Skeletal muscle satellite cell (primary cell): ENCODE results near the gene CHD6.

Experiments
- H3K27me3 ChIP-seq: 2 replicates; pipeline ENCODE4 v1.7.0; 2013; ENCODE audit warnings: low read length; ENCODE audit not compliant: control insufficient read depth, insufficient read depth
- H3K36me3 ChIP-seq: 2 replicates; pipeline ENCODE4 v1.7.0; 2013; ENCODE audit warnings: mild to moderate bottlenecking, control low read depth, low read length; ENCODE audit not compliant: insufficient read depth
- H3K4me1 ChIP-seq: 2 replicates; pipeline ENCODE4 v1.7.0; 2013; ENCODE audit warnings: low read length; ENCODE audit not compliant: control insufficient read depth, insufficient read depth
- H3K4me2 ChIP-seq: 2 replicates; pipeline ENCODE4 v1.7.0; 2013; ENCODE audit warnings: mild to moderate bottlenecking, low read length
- H3K4me3 ChIP-seq: 2 replicates; pipeline ENCODE4 v1.7.0; 2013; ENCODE audit warnings: low read length
- H3K9ac ChIP-seq: 2 replicates; pipeline ENCODE4 v1.7.0; 2013; ENCODE audit warnings: mild to moderate bottlenecking, low read depth, low read length, moderate library complexity
- H3K9me3 ChIP-seq: replicated peaks from 2 replicates; pipeline ENCODE4 v1.7.0; 2013; ENCODE audit warnings: mild to moderate bottlenecking, control low read depth, low read length

The CHD6 gene

DNA sequence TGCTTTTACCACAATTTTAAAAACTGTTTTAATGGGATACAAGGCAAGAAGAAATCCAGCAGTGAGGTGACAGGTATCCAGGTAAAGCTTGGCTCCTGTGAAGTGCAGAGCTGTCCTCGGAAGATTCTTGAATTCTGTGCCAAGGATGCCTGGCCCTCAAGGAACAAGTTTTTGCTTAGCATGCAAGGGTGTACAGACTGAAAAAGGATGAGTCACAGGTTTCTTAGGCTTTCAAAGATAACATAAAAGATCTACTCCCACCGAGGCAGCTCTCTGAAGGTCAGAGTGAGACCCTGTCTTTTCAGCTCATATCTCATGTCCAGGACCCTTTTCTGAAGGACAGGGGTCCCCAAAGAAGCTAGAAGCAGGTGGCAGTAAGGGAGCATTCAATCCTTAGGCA, 83.3 kb downstream of the CHD6 start:
- H3K9ac ChIP-seq = no peak overlapping the region

DNA sequence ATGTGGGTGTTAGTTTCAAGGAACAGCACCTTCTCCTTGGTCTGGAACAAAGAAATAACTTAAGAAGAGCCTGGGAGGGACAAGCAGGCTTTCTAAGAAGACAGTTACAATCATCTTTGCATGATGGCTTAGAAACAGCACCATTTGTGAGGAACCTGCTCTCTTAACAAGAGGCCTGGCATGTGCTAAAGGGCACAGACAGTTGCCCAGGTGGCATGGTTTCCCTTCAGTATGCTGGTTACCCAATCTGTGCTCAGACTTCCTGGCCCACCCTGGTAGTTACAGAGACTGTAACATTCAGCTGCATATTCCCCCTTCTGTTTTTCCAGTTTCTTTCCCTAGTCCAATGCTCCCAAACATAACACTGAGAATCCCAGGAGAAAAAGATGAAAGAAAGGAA, 84.0 kb downstream of the CHD6 start:
- no peaks in the 10 kb centered on the region for H3K9me3 ChIP-seq

More for the DNA sequence above, 83.3 kb downstream of the CHD6 start:
- H3K27me3 ChIP-seq = no peaks in the 10 kb centered on the region
- H3K4me3 ChIP-seq = no peak overlapping the region
- no peak overlapping the region for H3K4me2 ChIP-seq
- H3K9me3 ChIP-seq = no peaks in the 10 kb centered on the region
- H3K36me3 ChIP-seq = peaks cover 6% of the 10 kb centered on the region
- peaks cover 8% of the 10 kb centered on the region for H3K4me1 ChIP-seq

DNA sequence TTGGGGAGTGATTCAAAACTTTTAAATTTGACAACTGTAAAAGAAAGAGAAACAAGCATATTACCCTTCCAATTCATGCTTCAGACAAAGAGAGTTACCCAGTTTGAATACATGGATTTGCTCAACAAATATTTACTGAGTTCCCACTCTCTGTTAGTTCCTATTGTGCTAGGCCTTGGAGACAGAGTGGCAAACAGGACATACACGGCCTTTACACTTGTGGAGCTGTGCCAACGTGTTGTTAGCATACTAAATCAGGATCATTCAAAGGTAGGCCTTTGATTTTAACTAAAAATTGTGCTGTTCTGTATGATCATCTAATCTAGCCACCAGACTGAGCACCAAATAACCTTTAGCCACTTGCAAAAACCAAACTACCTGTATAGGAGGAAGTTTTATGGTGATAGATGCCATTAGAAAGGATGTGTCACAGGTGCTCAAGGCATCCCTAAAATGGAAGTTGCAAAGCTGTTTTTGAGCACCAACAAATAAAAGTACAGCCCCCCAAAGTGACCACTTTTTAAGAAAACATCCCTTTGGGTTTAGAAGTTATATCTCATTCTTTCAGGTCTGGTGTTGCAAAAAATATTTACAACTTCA, 84.5 kb downstream of the CHD6 start:
- H3K4me1 ChIP-seq = peaks cover 8% of the 10 kb centered on the region
- H3K36me3 ChIP-seq = peaks cover 6% of the 10 kb centered on the region
- H3K27me3 ChIP-seq = no peaks in the 10 kb centered on the region
- H3K4me2 ChIP-seq = no peak overlapping the region
- H3K9ac ChIP-seq = no peak overlapping the region
- H3K9me3 ChIP-seq = no peaks in the 10 kb centered on the region
- H3K4me3 ChIP-seq = no peak overlapping the region

More for the DNA sequence above, 84.0 kb downstream of the CHD6 start:
- Histone ChIP-seq H3K36me3 (peaks cover 6% of the 10 kb centered on the region), H3K9ac (no peak overlapping the region), H3K27me3 (no peaks in the 10 kb centered on the region), H3K4me1 (peaks cover 8% of the 10 kb centered on the region), H3K4me2 (no peak overlapping the region), H3K4me3 (no peak overlapping the region)

DNA sequence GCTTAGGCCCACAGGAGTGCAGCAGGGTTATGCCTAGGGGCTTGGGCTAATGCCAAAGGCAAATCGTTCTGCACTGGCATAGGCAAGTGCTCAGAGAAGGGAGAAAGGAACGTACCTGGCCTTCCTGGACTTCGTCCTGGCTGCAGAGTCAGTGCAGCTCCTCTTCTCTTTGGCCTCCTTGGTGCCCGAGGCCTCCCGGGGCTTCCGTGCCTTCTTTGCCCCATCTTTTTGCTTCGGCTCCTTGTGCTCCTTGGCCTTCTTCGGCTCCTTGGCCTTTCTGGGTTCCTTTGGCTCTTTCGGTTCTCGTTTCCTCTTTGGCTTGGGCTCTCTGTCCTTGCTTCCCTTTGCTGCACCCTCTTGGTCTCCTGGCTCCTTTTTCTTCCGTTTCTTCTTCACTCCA, 85.2 kb downstream of the CHD6 start:
- Histone ChIP-seq H3K9ac (no peak overlapping the region), H3K4me3 (no peak overlapping the region), H3K27me3 (no peaks in the 10 kb centered on the region), H3K4me2 (no peak overlapping the region), H3K4me1 (peaks cover 8% of the 10 kb centered on the region), H3K9me3 (no peaks in the 10 kb centered on the region), H3K36me3 (peaks cover 6% of the 10 kb centered on the region)

DNA sequence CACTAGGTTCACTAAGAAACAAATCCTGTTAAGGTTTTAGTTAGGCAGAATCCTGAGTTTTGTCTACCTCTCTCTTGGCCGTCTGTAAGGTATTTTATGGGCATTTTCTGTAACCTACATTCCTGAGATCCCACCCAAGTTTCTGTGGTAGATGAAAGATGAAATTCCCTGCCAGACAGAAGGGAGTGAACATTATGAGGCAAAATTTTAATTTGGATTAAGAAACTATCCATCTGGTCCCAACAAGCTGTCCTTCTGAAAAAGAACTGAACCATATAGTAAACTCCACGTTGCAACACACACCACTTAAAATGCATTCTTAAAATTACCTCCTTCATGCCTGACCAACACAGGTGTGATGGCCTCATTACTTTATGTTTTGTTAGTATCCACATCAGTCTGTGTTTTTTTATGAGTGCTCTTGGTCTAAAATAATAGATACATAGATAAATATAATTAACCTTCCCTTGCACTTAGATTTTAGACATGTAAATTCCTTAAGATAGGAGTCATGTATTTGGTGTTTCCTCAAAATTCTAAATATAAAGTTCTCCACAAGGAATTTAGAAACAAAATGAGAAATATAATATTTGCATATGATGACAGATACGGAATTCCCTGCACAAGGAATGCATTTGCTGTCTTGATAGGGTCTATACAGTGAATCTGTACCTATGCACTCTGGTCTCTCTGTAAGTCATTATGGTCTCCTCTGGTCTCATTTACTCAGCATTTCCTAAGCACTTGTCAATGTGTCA, 86.5 kb downstream of the CHD6 start:
- H3K36me3 ChIP-seq = peaks cover 6% of the 10 kb centered on the region
- no peak overlapping the region for H3K4me2 ChIP-seq
- H3K4me1 ChIP-seq = peaks cover 8% of the 10 kb centered on the region
- H3K27me3 ChIP-seq = no peaks in the 10 kb centered on the region
- H3K9me3 ChIP-seq = no peaks in the 10 kb centered on the region
- no peak overlapping the region for H3K4me3 ChIP-seq
- H3K9ac ChIP-seq = no peak overlapping the region

DNA sequence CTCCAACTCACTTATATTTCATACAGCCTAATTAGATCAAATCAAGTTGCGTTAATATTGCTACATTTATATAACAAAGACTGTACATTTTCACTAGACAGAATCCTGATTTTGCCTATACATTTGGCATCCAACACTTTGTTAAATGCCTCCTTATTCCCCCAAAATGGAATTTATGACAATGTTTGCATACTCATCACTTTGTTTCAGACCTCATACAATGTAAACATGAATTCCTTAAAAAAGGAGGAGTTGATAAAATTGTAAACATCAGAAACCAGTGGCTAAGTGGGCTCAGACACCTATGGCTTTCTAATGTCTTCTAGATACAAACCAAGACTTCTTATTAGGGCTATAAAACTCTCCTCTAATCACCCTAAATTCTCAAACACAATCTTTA, 87.3 kb downstream of the CHD6 start:
- Histone ChIP-seq H3K4me1 (peaks cover 9% of the 10 kb centered on the region), H3K9me3 (no peaks in the 10 kb centered on the region), H3K9ac (no peak overlapping the region), H3K27me3 (no peaks in the 10 kb centered on the region), H3K4me2 (no peak overlapping the region), H3K36me3 (peaks cover 6% of the 10 kb centered on the region), H3K4me3 (no peak overlapping the region)

DNA sequence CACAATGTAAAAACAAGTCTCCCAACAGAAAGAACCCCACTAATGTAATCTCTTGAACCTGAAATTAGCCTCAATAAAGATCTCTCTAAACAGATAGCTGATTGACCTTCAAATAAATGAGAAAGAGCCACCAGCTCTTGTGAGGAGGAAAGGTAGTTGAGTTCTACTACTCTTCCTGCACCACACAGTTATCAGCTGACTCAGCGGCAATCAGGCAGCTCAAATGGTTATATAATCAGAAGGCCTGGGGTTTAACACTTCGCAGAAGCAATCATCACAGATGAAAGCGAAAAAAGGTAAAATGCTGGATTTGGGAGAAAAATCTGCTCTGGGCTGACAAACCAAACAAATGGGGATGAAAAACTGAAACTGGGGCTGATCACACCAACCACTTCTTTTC, 91.8 kb downstream of the CHD6 start:
- no peak overlapping the region for H3K4me2 ChIP-seq
- no peaks in the 10 kb centered on the region for H3K9me3 ChIP-seq
- H3K4me3 ChIP-seq = no peak overlapping the region
- no peaks in the 10 kb centered on the region for H3K36me3 ChIP-seq
- no peaks in the 10 kb centered on the region for H3K27me3 ChIP-seq
- H3K4me1 ChIP-seq = peaks cover 14% of the 10 kb centered on the region
- H3K9ac ChIP-seq = no peak overlapping the region

DNA sequence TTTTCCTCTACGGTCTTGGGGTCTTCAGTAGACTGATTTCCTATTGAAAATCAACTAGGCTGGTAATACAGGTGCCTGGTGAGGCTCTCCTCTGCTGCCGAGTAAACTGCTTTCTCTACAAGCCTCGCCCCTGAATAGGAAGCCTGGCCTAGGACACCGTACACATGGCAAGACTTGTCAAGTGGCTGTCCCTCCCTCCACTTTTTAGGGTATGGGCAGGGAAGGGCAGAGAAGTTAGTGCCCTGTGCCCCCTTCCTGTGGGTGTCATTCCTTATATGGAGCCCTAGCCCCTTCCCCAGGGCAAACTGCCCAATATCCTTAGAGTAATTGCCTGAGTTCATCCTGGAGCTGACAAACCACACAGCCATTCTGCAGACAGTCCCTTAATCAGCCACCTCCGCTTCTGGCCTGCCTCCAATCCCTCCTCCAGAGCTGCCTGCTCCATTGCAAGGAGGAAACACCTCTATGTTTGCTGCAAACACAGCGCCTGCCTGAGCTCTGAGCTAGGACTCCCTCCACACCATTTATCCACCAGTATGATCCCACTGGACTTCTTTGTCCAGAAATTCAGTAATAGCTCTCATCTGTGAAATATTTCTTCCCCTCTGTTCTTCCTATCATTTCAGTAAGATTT, 93.1 kb downstream of the CHD6 start:
- H3K4me1 ChIP-seq = peaks cover 14% of the 10 kb centered on the region

DNA sequence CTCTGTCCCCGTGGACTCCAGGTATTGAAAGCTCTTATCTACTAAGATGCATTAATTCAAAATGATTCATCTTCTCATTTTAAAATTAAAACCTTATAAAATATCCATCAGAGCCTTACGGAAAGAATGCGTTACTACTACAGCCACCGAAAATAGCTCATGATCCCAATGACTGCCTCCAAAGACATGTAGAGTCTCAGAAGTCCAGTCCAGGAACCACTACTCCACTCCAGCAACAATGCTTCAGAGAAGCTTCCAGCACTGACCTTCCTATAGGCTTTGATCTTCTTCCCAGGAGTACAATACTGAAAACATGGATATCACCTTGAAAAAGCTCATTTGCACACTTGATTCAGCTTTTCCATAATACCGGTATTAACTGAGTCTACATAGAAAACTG, 94.3 kb downstream of the CHD6 start:
- Histone ChIP-seq H3K36me3 (no peaks in the 10 kb centered on the region), H3K4me2 (no peak overlapping the region), H3K4me1 (peaks cover 14% of the 10 kb centered on the region)

More for the DNA sequence above, 93.1 kb downstream of the CHD6 start:
- H3K4me2 ChIP-seq = peak overlapping the region; percentile 84
- H3K36me3 ChIP-seq = no peaks in the 10 kb centered on the region
- peak overlapping the region; percentile 10 for H3K9ac ChIP-seq
- no peaks in the 10 kb centered on the region for H3K9me3 ChIP-seq
- peak overlapping the region; percentile 57 for H3K4me3 ChIP-seq
- H3K27me3 ChIP-seq = no peaks in the 10 kb centered on the region

DNA sequence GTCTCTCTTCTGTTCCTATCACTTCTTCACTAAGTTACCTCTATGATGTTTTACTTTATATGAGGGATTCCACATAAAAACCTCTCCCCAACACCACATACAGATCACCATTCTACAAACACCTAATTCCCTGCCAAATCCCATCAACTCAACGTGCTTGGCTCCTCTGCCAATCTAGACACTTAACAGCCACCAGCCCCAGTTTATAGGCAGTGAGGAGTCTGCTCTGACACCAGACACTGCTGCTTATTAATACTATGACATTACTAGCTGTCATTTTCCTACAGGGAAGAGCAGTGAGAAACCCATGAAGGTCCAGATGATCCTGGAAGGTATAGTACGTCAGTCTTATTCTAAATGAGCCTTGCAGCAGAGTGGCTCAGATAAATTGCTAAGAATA, 104.3 kb downstream of the CHD6 start:
- H3K4me3 ChIP-seq = no peak overlapping the region
- H3K9ac ChIP-seq = no peak overlapping the region
- no peak overlapping the region for H3K4me2 ChIP-seq
- H3K9me3 ChIP-seq = no peaks in the 10 kb centered on the region
- H3K36me3 ChIP-seq = peaks cover 17% of the 10 kb centered on the region
- no peaks in the 10 kb centered on the region for H3K4me1 ChIP-seq
- no peaks in the 10 kb centered on the region for H3K27me3 ChIP-seq

More for the DNA sequence above, 94.3 kb downstream of the CHD6 start:
- H3K4me3 ChIP-seq = no peak overlapping the region
- no peak overlapping the region for H3K9ac ChIP-seq
- H3K27me3 ChIP-seq = no peaks in the 10 kb centered on the region
- H3K9me3 ChIP-seq = no peaks in the 10 kb centered on the region

DNA sequence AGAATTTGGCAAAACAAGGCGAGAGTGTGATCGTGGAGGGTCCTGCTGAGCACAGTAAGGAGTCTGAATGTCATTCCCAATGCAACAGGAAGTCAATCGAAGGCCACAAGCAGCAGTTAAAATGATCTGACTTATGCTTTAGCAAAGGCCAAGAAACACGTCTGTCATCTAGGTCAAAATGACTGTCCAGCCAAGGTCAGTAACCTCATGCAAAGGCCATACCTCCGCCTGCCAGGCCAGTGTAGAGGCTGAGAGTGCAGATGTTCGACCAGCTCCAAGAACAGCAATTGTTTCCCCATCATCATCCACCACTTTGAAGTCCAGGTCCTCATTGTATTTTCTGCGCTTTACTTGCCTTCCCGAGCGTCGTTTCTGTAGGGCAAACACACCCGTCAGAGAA, 105.6 kb downstream of the CHD6 start:
- Histone ChIP-seq H3K9me3 (no peaks in the 10 kb centered on the region), H3K4me1 (no peaks in the 10 kb centered on the region), H3K36me3 (peaks cover 17% of the 10 kb centered on the region), H3K4me2 (no peak overlapping the region), H3K4me3 (no peak overlapping the region), H3K27me3 (no peaks in the 10 kb centered on the region), H3K9ac (no peak overlapping the region)
